Ascending aorta (tissue), 2 donors: ENCODE measurements around the gene EPHB6. TPM values are rescaled to one million over a fixed set of nuclear protein-coding genes. Genes with fewer than 3 reads are reported as not detected.

Experiments
- DNase-seq, 2 donors: peaks; one replicate each; pipeline ENCODE4 v3.0.0-alpha.2; 2019; ENCODE audit warnings: low spot score in 2 of 2
- H3K27ac ChIP-seq, 2 donors: fragments of 200-600 bp; sonication (generic); one replicate each; pipeline ENCODE4 v1.5.1; 2016 to 2017; ENCODE audit warnings: mild to moderate bottlenecking in 1 of 2
- H3K27me3 ChIP-seq: fragments of 200-600 bp; sonication (generic); one replicate; pipeline ENCODE4 v1.5.1; 2017
- H3K36me3 ChIP-seq, 2 donors: fragments of 200-600 bp; sonication (generic); one replicate each; pipeline ENCODE4 v1.5.1; 2016
- H3K4me1 ChIP-seq, 2 donors: fragments of 200-600 bp; sonication (generic); one replicate each; pipeline ENCODE4 v1.5.1; 2016 to 2017; ENCODE audit warnings: mild to moderate bottlenecking in 1 of 2
- H3K4me3 ChIP-seq, 2 donors: fragments of 200-600 bp; sonication (generic); one replicate each; pipeline ENCODE4 v1.5.1; 2016 to 2017; ENCODE audit warnings: mild to moderate bottlenecking in 1 of 2
- H3K9me3 ChIP-seq, 2 donors: fragments of 200-600 bp; sonication (generic); one replicate each; pipeline ENCODE4 v1.5.1; 2016
- CTCF ChIP-seq, 3 experiments: fragments of 200-600 bp in 2 of 3; fragments of 450-650 bp in 1 of 3; sonication (generic) in 2 of 3; IDR thresholded peaks; one replicate each; pipeline ENCODE4 v1.5.1; 2016 to 2019; ENCODE audit warnings: antibody characterized with exemption in 3 of 3, mild to moderate bottlenecking in 1 of 3, moderate library complexity in 1 of 3
- intact Hi-C: fragments of 100-400 bp; cut with DNase I; formaldehyde crosslinking; loops from one replicate; pipeline ENCODE4 v1.15.1; 2023
- total RNA-seq: library from RNA; depleted of rRNA; stranded (reverse); fragments of >200 nt; gene quantifications from one replicate; pipeline ENCODE4 v1.1.0, GENCODE V29; 2016

Gene EPHB6
- total RNA-seq, 1 donor from 2014 or later: 13.1 TPM

- H3K4me3 ChIP-seq: no peak overlapping the region
- H3K4me1 ChIP-seq: no peaks in the 10 kb centered on the region
- no peaks in the 10 kb centered on the region for H3K27me3 ChIP-seq
- no peak for TF ChIP-seq CTCF (IDR thresholded peaks at IDR 0.05)
- H3K27ac ChIP-seq: no peak overlapping the region
- no peaks in the 10 kb centered on the region for H3K9me3 ChIP-seq
- intact Hi-C loops: no loop called here
- no peak for DNase-seq
- peaks cover 3 to 35% of the 10 kb centered on the region in 2 donors for H3K36me3 ChIP-seq
These were observed 14.1 kb downstream of the EPHB6 start for GRCh38 chr7:142868986-142869415.

GRCh38 chr7:142869434-142869833 lies 14.6 kb downstream of the EPHB6 start:
- no peak for TF ChIP-seq CTCF (IDR thresholded peaks at IDR 0.05)
- intact Hi-C loops: no loop called here
- no peaks in the 10 kb centered on the region for H3K9me3 ChIP-seq

GRCh38 chr7:142870147-142870559 lies 15.3 kb downstream of the EPHB6 start:
- intact Hi-C loops: no loop called here
- Histone ChIP-seq H3K4me1 (no peaks in the 10 kb centered on the region), H3K27me3 (no peaks in the 10 kb centered on the region), H3K4me3 (no peak overlapping the region), H3K36me3 (peaks cover 3 to 26% of the 10 kb centered on the region in 2 donors), H3K27ac (no peak overlapping the region), H3K9me3 (no peaks in the 10 kb centered on the region)
- TF ChIP-seq CTCF (IDR thresholded peaks at IDR 0.05): no peak
- no peak for DNase-seq

More at GRCh38 chr7:142869434-142869833, 14.6 kb downstream of the EPHB6 start:
- no peak overlapping the region for H3K4me3 ChIP-seq
- peaks cover 3 to 31% of the 10 kb centered on the region in 2 donors for H3K36me3 ChIP-seq
- no peak for DNase-seq
- no peaks in the 10 kb centered on the region for H3K27me3 ChIP-seq
- no peak overlapping the region for H3K27ac ChIP-seq
- no peaks in the 10 kb centered on the region for H3K4me1 ChIP-seq

- H3K27me3 ChIP-seq: no peaks in the 10 kb centered on the region
- intact Hi-C loops: no loop called here
- no peaks in the 10 kb centered on the region for H3K9me3 ChIP-seq
- H3K36me3 ChIP-seq: peaks cover 3 to 26% of the 10 kb centered on the region in 2 donors
- DNase-seq: no peak
- no peak overlapping the region for H3K4me3 ChIP-seq
- no peak for TF ChIP-seq CTCF (IDR thresholded peaks at IDR 0.05)
- H3K4me1 ChIP-seq: no peaks in the 10 kb centered on the region
- no peak overlapping the region for H3K27ac ChIP-seq
These were observed 15.8 kb downstream of the EPHB6 start for GRCh38 chr7:142870566-142871259.

GRCh38 chr7:142871260-142872105 lies 16.6 kb downstream of the EPHB6 start:
- H3K4me1 ChIP-seq: no peaks in the 10 kb centered on the region
- no peaks in the 10 kb centered on the region for H3K27me3 ChIP-seq
- no peak overlapping the region for H3K27ac ChIP-seq
- no peaks in the 10 kb centered on the region for H3K9me3 ChIP-seq
- intact Hi-C loops: no loop called here
- no peak for DNase-seq
- TF ChIP-seq CTCF (IDR thresholded peaks at IDR 0.05): no peak
- H3K36me3 ChIP-seq: peaks cover 3 to 26% of the 10 kb centered on the region in 2 donors
- no peak overlapping the region for H3K4me3 ChIP-seq
